Erythroblast (primary cell): ENCODE results near the gene RHOT2.

ENCODE experiments used
- GATA1 ChIP-seq: IDR thresholded peaks from 2 replicates; pipeline ENCODE4 v1.6.1; 2011; ENCODE audit warnings: low read depth, mild to moderate bottlenecking, control low read depth, low read length, moderate library complexity
- POLR2A ChIP-seq: IDR thresholded peaks from 2 replicates; pipeline ENCODE4 v1.6.1; 2011; ENCODE audit warnings: mild to moderate bottlenecking, low read length

GRCh38 chr16:718389-718788 lies 50.5 kb downstream of the RHOT2 start:
- TF ChIP-seq POLR2A (peak; percentile 8), GATA1 (no peak)
